Kasumi-1 (cell line): ENCODE results near the gene UGT2B15.
A peak's percentile ranks its signal among the peaks of the same experiment; 100 is the strongest.
"Not testable (repeated sequence)": the region's sequence is repeated elsewhere in the genome, so short reads cannot be mapped to it uniquely, and the experiment has no call there.

ENCODE experiments used
- DNase-seq, 2 experiments: peaks; one replicate each; lab custom pipeline; 2025; lab: John Stamatoyannopoulos, UW

UGT2B15 gene

DNA sequence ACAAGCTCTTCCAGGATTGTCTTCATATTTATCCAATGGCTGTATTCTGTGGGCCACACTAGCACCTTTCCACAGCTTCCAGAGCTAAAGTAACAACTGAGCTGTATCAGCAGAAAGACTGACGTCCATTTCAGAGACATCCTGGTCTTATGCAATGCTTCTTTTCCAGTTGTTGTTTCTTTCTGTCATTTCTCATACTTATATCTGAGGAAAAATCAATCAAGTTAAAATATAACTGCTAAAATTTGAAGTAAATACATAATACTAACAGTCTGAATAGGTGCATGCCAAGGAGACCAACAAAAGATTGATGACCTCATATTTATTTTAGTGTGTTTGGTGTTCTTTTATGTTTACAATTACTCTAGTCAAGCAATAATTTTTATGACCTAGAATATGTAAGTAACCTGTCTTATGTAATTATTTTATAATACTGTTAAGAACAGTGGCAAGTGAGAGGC, at the start of gene UGT2B15:
UGT2B15 (minus strand) TSS at position 174 of the 461 bp plus-strand sequence; CDS start at position 140, 34 bp downstream.
- not testable (repeated sequence) for DNase-seq

DNA sequence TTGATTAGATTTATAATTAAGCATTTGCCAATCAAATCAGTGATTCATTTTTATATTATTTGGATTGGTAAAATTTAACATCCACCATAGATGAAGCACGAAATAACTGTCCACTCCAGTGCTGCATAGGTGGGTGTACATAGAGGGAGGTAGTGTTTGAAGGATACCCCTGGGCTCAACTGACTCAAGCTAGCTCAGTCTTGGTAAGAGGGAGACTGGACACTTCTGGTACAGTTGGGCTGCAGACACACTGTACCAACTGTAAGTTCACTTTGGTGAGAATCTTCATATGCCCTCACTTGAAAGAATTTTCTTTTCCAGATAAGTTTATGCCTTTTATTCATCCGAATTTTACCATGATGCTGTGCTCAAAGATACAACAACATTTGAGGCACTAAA, 48.6 kb upstream of the UGT2B15 start:
- no peak for DNase-seq

DNA sequence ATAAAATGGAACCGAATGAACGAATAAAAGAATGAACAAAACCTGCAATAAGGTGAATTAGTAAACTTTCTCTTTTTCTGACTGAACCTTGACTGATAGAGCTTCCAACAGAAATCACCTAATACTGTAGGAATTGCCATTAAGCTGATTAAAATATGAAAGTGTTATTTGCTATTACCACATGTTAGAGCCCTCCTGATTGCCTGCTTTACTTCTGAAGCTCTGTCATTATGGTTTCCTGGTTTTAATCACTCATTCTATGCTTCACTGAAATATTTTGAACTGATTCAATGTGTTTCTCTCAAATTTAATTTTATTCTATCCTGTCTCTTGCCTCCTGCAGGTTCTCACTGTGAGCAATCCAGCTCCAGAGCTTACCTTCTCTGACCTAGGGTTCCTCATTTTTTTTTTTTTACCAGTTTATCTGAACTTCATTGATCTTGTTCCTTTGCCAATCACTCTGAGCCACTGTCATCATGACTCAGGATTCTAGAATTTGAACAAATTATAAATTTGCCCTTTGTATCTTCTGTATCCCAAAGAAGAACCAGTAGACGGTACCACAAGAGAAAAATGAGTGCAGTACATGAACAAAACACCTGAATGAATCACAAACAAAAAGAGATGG, 48.1 kb upstream of the UGT2B15 start:
- no peak for DNase-seq

DNA sequence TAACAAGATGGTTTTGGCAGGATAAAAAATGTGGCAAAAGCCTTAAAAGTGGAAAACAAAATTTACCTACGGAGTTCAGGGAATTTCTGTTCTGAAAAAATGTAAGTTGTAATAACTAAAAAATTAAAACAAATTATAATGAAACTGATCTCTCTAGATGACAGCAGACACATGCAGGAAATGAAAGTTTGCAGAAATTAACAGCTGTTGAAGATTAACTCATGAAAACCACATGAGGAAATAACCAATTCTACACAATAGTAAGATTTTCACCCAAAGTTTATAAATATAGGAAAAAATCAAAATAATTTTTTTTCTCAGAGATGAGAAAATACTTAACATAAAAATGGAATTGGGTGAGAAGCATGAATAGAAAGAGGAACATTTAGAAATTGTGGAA, 47.5 kb upstream of the UGT2B15 start:
- DNase-seq: no peak

DNA sequence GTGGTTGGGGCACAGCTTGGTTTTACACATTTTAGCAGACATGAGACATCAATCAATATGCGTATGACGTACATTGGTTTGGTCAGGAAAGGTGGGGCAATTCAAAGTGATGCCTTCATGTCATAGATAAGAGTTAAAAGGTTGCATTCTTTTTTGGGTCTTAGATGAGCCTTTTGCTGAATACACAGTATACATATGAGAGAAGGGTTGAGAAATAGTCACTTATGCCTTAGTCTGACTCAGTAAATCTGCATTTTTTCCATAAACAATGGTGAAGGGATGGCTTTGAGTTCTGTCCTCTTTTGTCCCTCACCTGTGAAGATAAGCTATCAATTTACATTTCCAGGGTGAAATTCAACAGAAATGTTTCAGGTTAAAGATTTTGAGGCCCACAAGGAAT, 43.9 kb upstream of the UGT2B15 start:
- no peak for DNase-seq

DNA sequence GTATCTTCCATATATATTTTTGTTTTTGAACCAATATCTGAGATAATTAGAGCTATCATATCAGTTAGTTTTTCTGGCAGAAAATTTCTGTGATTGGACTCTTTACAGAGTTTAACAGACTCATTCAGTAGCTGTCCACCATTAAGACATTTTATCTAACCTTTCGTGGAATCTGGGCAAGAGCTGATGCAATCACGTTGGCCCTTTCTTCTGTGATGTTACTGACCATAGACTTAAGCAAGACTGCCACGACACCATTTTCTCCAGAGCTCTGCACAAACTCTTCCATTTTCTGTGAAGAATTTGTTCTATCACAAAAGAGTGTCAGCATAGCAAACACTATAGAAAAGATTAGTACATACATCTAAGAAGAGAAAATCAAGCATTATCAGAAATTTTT, 41.8 kb upstream of the UGT2B15 start:
- DNase-seq: no peak

DNA sequence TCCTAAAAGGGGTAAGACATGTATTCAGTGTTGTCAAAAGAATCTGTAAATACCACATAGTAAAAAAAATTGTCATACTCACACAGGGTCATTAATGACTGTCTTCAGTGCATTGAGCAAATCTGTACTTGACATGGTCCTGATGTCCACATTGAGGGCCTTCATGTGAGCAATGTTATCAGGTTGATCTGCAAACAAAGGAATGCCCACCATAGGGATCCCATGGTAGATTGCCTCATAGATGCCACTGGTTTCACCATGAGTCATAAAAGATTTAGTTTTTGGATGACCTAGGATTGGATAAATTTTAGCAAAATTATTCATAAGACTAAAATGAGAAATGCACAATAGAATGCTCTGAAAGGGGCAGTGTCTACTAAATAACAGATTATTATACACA, 38.1 kb upstream of the UGT2B15 start:
- DNase-seq: no peak

DNA sequence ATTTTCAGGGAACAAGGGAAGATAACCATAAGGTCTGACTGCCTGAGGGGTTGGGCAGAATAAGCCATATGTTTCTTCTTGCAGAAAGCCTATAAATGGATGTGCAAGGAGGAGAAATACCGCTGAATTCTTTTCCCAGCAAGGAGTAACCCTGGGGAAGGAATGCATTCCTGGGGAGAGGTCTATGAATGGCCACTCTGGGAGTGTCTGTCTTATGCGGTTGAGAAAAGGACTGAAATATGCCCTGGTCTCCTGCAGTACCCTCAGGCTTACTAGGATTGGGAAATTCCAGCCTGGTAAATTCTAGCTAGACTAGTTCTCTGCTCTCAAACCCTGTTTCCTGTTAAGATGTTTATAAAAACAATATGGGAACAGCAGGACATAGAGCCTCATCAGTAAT, 32.7 kb upstream of the UGT2B15 start:
- not testable (repeated sequence) for DNase-seq

DNA sequence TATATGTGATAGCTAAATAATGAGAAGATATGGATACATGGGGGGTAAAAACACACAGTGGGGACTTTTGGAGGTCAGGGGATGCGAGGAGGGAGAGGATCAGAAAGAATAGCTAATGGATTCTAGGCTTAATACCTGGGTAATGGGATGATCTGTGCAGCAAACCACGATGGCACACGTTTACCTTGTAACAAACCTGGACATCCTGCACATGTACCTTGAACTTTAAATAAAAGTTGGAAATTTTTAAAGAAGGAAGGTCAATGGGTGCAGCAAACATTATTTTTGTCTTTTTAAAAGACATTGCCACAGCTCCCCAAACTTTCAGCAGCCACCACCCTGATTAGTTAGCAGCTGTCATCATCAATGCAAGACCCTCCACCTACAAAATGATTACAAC, 29.7 kb upstream of the UGT2B15 start:
- no peak for DNase-seq

DNA sequence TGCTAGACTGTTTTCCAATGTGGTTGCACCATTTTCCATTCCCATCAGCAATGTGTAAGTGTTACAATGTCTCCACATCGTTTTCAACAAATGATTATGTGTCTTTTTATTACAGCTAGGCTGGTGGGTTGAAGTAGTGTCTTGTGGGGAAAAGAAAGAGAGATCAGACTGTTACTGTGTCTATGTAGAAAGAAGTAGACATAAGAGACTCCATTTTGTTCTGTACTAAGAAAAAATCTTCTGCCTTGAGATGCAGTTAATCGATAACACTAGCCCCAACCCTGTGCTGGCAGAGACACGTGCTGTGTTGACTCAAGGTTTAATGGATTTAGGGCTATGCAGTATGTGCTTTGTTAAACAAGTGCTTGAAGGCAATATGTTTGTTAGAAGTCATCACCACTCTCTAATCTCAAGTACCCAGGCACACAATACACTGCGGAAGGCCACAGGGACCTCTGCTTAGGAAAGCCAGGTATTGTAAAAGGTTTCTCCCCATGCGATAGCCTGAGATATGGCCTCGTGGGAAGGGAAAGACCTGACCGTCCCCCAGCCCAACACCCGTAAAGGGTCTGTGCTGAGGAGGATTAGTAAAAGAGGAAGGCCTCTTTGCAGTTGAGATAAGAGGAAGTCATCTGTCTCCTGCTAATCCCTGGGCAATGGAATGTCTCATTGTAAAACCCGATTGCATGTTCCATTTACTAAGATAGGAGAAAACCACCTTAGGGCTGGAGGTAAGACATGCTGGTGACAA, 23.0 kb upstream of the UGT2B15 start:
- peak; percentile 5 to 20 for DNase-seq

DNA sequence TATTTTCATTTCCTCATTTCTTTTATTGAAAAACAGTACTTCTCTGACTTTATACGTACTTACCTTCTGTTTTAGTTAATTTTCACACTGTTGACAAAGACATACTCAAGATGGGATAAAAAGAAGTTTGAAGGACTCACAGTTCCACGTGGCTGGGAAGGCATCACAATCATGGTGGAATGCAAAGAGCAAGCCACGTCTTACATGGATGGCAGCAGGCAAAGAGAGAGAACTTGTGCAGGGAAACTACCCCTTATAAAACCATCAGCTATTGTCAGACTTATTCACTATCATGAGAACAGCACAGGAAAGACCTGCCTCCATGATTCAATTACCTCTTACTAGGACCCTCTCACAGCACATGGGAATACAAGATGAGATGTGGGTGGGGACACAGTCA, 20.7 kb upstream of the UGT2B15 start:
- no peak for DNase-seq

DNA sequence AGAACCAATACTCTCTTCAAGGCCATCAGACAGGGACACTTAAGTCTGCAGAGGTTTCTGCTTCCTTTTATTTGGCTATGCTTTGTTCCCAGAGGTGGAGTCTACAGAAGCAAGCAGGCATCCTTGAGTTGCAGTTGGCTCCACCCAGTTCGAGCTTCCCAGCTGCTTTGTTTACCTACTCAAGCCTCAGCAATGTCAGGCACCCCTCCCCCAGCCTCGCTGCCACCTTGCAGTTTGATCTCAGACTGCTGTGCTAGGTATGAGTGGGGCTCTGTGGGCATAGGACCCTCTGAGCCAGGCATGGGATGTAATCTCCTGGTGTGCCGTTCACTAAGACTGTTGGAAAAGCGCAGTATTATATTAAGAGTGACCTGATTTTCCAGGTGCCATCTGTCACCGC, 12.6 kb upstream of the UGT2B15 start:
- no peak for DNase-seq

DNA sequence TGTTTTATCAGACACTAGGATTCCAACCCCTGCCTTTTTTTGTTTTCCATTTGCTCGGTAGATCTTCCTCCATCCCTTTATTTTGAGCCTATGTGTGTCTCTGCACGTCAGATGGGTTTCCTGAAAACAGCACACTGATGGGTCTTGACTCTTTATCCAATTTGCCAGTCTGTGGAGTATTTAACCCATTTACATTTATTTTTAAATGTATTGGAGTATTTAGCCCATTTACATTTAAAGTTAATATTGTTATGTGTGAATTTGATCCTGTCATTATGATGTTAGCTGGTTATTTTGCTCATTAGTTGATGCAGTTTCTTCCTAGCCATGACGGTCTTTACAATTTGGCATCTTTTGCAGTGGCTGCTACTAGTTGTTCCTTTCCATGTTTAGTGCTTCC, 10.8 kb upstream of the UGT2B15 start:
- not testable (repeated sequence) for DNase-seq

DNA sequence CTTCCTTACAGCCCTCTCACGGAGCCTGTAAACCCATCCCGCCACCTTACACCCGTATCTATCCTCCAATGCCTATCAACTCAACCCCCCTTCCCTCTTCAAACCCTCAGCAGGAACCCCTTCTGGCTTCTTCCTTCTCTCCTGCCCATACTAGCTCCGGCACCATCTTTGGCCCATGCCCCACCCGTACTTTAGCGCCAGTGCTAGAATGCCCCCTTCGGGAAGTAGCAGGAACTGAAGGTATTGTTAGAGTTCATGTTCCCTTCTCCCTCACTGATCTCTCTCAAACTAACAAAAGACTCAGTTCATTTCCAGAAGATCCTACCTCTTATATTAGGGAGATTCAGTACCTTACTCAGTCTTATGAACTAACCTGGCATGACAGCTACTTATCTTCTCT, 2.7 kb upstream of the UGT2B15 start:
- no peak for DNase-seq

DNA sequence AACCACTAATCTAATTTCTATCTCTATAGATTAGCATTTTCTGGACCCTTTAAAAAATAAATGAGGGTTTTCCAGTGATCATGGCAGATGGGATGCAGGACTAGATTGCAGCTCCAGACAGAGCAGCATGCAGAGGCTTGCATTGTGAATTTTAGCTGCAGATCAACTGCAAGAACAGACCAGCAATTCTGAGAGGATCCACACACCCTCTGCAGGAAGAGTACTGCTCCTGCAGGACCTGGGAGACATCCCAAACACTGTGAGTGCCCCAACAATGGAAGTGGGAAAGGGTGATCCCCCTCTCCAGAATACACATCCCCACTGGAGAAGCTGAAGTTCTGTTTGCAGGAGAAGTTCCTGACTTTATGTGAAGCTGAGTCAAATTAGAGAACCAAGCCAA, 765 bp upstream of the UGT2B15 start:
- not testable (repeated sequence) for DNase-seq

DNA sequence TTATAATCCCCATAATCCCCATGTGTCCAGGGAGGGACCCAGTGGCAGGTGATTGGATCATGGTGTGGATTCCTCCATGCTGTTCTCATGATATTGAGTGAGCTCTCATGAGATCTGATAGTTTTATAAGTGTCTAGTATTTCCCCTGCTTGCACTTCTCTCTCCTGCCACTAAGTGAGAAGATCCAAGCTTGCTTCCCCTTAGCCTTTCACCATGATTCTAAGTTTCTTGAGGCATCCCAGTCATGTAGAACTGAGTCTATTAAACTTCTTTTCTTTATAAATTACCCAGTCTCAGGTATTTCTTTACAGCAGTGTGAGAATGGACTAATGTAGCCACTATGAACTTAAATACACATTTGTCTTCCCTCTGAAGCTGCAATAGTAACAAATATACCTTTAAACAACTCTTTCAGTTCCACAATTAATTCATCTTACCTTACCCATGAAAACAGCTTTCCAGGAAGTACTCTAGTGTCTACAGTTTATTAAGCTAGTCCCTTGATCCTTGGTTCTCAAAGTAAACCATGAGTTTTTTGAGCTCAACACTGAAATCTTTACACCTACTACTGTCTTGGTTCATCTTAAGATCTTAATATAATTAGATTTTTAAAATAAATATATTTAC, 1.8 kb downstream of the UGT2B15 start:
- DNase-seq: not testable (repeated sequence)

DNA sequence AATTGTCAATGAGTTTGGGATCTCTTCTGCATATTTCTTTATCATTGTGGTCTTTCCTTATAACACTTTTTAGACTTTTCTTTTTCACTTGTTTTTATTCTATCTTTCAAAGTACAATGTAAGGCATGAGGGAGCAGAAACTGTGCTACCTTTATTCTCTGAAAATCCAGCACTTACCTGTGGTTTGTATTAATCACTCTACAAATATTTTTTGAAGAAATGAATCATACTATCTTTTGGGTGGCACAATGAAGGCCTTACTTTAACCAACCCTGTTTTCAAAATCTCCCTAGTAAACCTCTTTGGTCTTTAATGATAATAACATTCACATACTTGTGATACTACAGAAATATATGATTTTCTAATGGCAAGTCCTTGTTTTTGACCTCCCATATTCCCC, 2.9 kb downstream of the UGT2B15 start:
- not testable (repeated sequence) for DNase-seq

DNA sequence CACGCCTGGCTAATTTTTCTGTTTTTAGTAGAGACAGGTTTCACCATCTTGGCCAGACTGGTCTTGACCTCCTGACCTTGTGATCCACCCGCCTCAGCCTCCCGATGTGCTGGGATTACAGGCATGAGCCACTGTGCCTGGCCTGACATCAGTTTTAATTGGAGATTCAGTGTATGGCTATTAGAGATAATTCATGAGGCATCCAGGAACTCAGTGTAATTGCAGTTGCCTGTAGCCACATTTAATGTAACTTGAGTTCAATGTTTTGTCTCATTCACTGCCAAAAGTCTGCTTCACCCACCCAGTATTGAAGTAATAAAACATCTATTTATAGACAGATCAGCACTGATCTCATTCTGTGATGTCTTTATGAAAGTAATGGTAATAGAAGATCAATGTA, 5.7 kb downstream of the UGT2B15 start:
- DNase-seq: not testable (repeated sequence)

DNA sequence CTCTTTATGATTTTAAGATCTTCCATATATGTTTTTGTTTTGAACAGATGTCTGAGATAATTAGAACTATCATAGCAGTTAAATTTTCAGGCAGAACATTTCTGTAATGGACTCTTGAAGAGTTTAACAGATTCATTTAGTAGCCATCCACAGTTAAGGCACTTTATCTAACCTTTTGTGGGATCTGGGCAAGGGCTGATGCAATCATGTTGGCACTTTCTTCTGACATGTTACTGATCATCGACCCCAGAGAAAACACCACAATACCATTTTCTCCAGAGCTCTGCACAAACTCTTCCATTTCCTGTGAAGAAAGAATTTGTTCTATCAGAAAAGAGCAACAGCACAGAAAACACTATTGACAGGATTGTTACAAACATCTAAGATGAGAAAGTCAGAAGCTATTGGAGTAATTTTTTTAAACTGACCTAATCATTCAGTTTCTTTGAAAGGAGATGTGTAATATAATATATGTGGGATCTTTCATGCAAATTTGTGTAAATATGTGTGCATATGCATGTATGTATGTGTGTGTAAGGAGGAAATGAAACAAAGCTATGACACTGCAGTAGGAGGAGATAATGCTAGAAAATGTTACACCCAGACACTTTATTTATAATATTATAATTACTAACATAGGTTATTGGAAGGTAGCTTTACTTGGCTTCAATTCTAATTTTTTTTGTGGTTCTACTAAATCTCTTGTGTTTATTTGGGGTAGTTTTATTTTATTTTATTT, 7.4 kb downstream of the UGT2B15 start:
- DNase-seq: not testable (repeated sequence)

DNA sequence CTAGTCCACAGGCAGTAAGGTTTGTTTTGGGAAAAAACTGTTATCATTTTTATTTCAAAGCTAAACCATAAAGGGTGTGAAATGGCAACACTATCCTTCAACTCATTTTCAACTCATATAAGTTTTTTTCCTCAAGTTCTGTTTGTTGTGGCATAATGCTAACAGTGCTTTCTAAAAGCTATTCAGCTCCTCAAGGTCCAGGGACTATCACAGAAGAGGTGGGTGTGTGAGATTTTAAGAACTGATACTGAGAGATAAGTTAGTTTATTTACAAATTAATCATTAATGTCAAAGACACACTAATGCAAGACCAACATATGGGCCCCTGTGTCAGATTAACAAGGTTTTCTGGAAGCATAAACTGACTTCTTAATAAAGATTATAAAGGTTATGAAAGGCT, 11.8 kb downstream of the UGT2B15 start:
- DNase-seq: no peak

DNA sequence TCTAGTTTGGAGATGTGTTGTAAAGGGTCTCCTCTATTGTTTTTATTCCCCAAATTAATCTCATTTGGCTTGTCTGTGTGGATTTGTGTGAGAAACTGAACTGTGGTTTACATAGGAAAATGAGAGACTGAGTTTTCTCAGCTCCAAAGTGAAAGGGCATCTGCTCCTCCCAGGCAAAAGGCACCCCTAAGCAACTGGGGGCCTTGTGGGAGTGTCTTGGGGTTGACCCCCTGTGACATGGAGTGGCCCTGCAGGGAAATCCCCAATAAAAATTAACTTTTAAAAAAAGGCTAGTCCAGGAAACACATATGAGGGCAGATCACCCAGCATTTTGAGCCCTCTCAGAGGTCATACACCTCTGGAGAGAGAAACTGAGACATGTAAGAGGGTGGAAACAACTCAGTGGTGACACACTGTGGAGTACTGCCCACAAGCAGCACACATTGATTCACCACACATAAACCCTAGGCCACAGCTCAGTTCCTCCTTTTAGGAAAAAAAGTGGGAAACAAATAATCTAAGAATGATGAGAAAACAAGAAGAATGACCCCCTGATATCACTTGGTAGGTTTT, 13.3 kb downstream of the UGT2B15 start:
- not testable (repeated sequence) for DNase-seq

DNA sequence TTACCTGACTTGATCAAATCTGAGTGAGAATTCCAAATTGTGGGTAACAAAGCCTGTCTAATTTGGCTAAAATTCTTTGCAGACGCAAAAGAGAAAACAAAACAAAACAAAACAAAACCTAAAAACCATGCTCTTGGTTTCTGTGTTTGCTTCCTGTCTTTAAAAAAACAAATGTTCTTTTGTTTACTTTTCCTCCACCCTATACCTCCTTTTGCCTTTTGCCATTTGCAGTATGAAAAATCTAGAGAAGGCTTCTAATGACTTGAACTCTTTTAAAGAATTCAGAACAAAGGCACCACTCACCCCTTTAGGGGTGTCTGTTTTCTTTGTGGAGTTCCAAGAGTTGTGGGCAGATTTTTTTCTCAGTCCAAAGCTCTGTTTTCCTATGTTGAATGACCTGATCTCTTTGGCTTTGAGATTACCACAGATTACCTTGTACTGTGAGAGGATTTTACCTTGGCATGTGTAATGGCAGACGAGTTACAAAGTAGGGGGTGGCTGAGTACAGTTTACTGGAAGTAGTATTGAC, 13.9 kb downstream of the UGT2B15 start:
- DNase-seq: not testable (repeated sequence)
